Gastrocnemius medialis (tissue), 4 donors: ENCODE data around the gene MYO6.

Experiments used
- CTCF ChIP-seq, 5 experiments: fragments of 450-650 bp in 3 of 5; fragments of 200-600 bp in 2 of 5; sonication (generic) in 2 of 5; IDR thresholded peaks in 4 of 5; conservative IDR thresholded peaks in 1 of 5; 1 replicate in 4 of 5; 2 replicates in 1 of 5; pipeline ENCODE4 v1.5.1; 2016 to 2019; ENCODE audit warnings: antibody characterized with exemption in 5 of 5, mild to moderate bottlenecking in 3 of 5, moderate library complexity in 3 of 5
- POLR2A ChIP-seq, 2 donors: fragments of 450-650 bp; IDR thresholded peaks; one replicate each; pipeline ENCODE4 v1.6.1; 2017; ENCODE audit warnings: antibody characterized with exemption in 2 of 2, mild to moderate bottlenecking in 2 of 2, moderate library complexity in 2 of 2

DNA sequence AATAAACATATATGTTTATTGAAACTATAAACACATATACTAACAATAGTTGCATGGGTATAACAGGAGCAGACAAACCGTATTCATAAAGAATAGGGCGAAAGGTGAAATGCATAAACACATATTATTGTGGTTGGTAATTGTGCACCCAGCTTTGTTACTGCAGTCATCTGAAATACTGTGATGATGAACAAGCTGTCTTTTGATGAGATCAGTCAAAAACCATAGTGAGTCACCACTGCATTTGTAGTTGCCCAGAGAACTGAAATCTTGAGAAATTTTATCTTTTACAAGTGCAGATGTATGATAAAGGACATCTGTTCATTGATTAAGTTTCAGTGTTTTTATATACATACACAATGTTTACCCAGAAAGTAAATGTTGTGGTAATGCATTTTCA lies 133.7 kb downstream of the MYO6 start:
- TF ChIP-seq POLR2A (IDR thresholded peaks at IDR 0.05) (no peak), CTCF (IDR thresholded peaks at IDR 0.05 in 4 of 5, conservative IDR thresholded peaks at IDR 0.05 in 1 of 5) (no peak)
